Inflammatory macrophage (primary cell): ENCODE results near the gene FAM117A.
A peak's percentile ranks its signal among the peaks of the same experiment; 100 is the strongest.
"Not testable (repeated sequence)": the region's sequence is repeated elsewhere in the genome, so short reads cannot be mapped to it uniquely, and the experiment has no call there.

ENCODE experiments used
- DNase-seq, 2 donors: peaks; one replicate each; pipeline ENCODE4 v3.0.0-alpha.2; 2020 to 2022

Gene FAM117A

GRCh38 chr17:49739641-49740271 lies 24.2 kb downstream of the FAM117A start:
- DNase-seq = peak; percentile 84 to 85

GRCh38 chr17:49738456-49739163 lies 25.3 kb downstream of the FAM117A start:
- no peak for DNase-seq

GRCh38 chr17:49734515-49735490 lies 29.1 kb downstream of the FAM117A start:
- DNase-seq = peak in 1 of 2 donors; percentile 26

- DNase-seq = no peak
Observed at GRCh38 chr17:49731435-49731831, 32.5 kb downstream of the FAM117A start.

- no peak for DNase-seq
Observed at GRCh38 chr17:49730785-49731434, 33.0 kb downstream of the FAM117A start.

- DNase-seq = no peak
Observed at GRCh38 chr17:49730078-49730784, 33.7 kb downstream of the FAM117A start.

GRCh38 chr17:49729069-49729468 lies 34.9 kb downstream of the FAM117A start:
- no peak for DNase-seq

GRCh38 chr17:49728425-49728824 lies 35.5 kb downstream of the FAM117A start:
- DNase-seq = no peak

GRCh38 chr17:49727380-49727779 lies 36.6 kb downstream of the FAM117A start:
- no peak for DNase-seq

GRCh38 chr17:49725452-49726130 lies 38.3 kb downstream of the FAM117A start:
- DNase-seq = no peak

GRCh38 chr17:49724552-49724951 lies 39.4 kb downstream of the FAM117A start:
- DNase-seq = not testable (repeated sequence)

GRCh38 chr17:49723423-49723822 lies 40.5 kb downstream of the FAM117A start:
- DNase-seq = no peak

GRCh38 chr17:49722066-49722465 lies 41.9 kb downstream of the FAM117A start:
- DNase-seq = no peak

- no peak for DNase-seq
Observed at GRCh38 chr17:49717371-49717861, 46.5 kb downstream of the FAM117A start.

- DNase-seq = no peak
Observed at GRCh38 chr17:49716668-49717364, 47.1 kb downstream of the FAM117A start.

GRCh38 chr17:49715717-49716279 lies 48.1 kb downstream of the FAM117A start:
- no peak for DNase-seq

GRCh38 chr17:49715216-49715615 lies 48.7 kb downstream of the FAM117A start:
- DNase-seq = no peak

GRCh38 chr17:49708515-49709183 lies 55.3 kb downstream of the FAM117A start:
- DNase-seq = peak in 1 of 2 donors; percentile 30
